Measurements from ENCODE around the gene FIG4. TPM values are rescaled to one million over a fixed set of nuclear protein-coding genes. Genes with fewer than 3 reads are reported as not detected.
"Not testable (repeated sequence)": the region's sequence is repeated elsewhere in the genome, so short reads cannot be mapped to it uniquely, and the experiment has no call there.

FIG4 gene
- polyA plus RNA-seq, 3 donors: 4.5 to 7.0 (median 7.0) TPM

DNA sequence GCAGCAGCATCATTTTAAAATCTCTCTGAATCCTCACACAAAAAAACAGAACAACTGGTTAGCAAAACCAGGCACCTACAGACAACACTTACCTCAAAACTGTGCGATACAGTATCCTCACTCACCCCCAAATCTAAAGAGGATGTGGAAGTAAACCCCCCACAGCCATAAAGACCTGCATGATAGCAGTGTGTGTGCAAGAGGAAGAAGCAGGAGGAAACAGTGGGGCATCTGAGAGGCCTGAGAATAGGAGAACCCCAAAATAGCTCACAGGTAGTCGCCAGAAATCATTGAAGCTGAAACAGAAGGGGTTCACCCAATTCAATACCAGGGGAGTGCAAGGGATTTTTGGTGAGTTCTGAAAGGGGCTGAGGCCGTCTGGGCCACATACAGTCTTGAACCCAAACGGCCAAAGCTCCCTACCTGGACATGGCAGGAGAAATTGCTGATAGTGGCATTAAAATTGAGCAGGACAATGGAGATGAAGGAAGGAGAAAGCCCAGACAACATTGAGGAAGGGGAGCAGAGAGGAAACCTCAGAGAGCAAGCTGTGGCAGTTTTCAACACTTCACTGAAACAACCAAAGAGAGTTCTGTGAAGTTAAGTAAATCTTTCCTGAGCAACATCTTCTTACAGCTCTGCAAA, 129.7 kb downstream of the FIG4 start:
- H3K27ac ChIP-seq (ENCODE audit: low read depth, low read length): no peak overlapping the region
- WGBS, 3 donors: 66 to 88% (median 68%) methylated on average over 4 of the region's 4 CpGs

DNA sequence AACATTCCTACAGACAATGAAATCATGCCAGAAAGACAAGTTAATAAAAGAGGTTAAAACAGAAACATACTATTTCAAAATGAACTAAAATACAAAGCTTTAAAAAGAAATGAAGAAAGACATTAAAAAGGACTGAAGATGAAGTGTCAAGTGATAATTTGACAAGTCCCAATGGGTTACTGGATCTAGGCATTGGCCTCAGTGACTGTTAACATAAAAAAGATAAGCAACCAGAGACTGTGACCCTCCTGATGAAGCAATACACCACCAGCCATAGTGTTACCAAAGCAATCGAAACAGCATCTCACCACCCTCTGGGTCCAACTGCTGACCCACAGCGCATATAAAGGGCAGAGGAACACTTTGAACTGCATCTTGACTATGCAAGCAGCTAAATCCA, 130.3 kb downstream of the FIG4 start:
- H3K27ac ChIP-seq (ENCODE audit: low read depth, low read length): no peak overlapping the region
- 59 to 90% (median 77%) methylated on average over 2 of the region's 2 CpGs for WGBS, 3 donors

DNA sequence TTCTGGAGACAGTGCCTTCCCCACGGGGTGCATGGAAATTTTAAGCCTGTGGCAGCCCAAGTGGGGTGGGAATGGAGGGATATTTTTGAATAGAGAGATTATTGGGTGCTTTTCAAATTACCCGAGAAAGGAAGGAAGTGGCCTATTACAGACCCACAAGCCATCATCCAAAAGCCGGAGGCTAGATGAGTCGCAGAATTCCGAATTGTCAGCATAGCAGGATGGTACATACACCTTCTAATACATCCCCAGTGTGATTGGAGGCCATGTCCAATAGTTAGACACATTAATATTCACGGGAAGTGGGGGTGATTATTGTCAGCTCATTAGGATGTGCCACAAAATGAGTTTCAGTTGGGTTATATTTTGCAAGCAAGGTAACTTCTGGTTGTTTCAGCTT, 133.0 kb downstream of the FIG4 start:
- 54 to 88% (median 61%) methylated on average over 6 of the region's 6 CpGs for WGBS, 3 donors
- no peak overlapping the region for H3K27ac ChIP-seq (ENCODE audit: low read depth, low read length)

DNA sequence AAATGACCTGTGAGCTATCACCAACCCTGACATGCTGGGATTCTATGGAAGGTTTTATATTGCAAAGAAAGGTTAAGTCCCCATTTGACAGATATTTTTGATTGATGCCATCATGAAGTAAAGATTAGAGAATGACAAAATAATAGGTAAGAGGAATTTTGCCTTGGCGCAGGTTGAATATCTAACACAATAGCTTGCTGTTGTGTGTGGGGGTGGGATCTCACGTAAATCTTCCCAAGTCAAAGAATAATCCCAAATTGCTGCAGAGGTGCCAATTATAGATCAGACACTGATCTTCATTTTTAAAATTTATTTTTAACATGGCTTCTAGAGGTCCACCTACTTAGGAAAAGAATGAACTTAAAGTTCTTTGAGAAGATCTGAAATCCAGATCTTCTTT, 135.5 kb downstream of the FIG4 start:
- WGBS, 3 donors: 94 to 100% (median 99%) methylated on average over 2 of the region's 2 CpGs
- H3K27ac ChIP-seq (ENCODE audit: low read depth, low read length): no peak overlapping the region

DNA sequence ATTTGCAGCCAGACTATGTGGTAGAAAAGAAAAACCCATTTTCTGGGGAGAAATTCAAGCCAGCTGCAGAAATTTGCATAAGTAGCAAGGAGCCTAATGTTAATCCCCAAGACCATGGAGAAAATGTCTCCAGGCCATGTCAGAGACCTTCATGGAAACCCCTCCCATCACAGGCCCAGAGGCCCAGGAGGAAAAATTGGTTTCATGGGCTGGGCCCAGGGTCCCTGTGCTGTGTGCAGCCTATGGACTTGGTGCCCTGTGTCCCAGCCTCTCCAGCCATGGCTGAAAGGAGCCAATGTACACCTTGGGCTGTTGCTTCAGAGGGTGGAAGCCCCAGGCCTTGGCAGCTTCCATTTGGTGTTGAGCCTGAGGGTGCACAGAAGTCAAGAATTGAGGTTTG, 140.3 kb downstream of the FIG4 start:
- H3K27ac ChIP-seq (ENCODE audit: low read depth, low read length): not testable (repeated sequence)

DNA sequence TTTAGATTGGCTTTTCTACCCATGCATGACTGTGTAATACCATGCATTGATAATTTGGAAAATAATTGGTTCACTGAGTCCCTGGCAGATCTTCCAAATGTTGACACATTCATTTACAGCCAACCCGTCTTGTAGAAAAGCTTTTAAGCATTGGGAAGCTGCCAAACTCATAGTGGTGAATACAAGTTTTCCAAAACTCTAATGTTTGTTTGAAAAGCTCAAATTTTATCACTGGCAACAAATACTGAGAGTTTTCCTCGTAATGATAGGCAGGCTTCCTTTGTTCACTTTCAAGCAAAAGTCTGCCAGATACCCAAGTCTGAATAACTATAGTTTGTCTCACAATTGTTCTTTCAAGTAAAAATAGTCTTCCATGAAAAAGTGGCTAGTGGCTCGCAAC, 143.0 kb downstream of the FIG4 start:
- H3K27ac ChIP-seq (ENCODE audit: low read depth, low read length): no peak overlapping the region
- WGBS, 3 donors: 44 to 59% (median 58%) methylated on average over 3 of the region's 3 CpGs

DNA sequence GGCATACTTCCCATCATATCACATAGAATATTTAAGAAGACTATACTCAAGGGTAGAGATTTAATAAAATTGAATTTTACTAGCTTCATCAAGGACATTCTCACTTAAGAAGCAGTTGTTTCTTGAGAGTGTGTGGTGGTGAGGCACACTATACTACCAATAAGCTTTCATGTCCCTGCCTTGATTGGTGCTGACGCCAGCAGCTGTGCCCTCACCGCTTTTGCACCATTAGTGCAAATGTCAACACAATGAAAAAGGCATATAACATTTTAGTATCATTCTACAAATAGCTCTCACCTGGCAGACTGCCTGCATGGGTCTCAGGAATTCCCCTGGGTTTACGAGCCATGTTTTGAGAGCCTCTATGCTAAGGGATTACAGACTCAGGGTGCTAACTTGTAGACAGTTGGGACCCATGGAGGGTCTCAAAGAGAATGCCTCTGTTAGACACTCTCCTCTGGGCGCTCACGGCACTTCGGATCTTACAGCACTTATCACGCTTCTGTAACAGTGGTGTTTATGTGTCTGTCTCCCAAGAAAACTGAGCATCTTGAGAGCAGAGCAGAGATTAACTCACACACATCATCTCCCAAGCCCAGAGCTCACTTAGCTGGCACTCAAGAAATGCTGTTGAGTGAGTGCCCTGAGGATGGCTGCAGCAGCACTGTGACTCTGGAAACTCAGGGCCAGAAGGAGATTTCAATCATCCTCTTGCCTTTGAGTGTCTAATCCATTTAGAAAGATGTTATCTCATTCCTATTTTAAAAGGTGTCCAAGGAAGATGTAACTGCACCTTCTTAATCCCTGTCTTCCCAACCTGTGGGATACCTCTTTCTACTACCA, 143.7 kb downstream of the FIG4 start:
- 81 to 84% (median 84%) methylated on average over 7 of the region's 7 CpGs for WGBS, 3 donors
- H3K27ac ChIP-seq (ENCODE audit: low read depth, low read length): no peak overlapping the region

DNA sequence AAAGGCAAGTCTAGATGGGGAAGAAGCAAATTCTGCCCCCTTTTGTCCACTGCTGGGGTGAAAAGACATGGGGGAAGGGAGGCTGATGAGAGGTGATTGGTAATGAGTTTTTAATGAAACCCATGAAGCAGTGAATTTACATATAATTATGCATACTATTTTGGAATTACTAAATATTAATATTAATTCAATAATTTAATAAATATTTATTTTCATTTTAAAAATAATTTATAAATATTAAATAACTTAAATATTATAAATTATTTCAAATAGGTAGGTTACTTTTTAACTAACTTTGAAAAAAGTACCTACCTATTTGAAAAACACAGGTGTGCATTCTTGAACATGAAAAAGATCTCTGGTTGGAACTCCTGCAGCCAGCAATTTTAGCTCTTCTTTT, 148.9 kb downstream of the FIG4 start:
- H3K27ac ChIP-seq (ENCODE audit: low read depth, low read length): no peak overlapping the region

DNA sequence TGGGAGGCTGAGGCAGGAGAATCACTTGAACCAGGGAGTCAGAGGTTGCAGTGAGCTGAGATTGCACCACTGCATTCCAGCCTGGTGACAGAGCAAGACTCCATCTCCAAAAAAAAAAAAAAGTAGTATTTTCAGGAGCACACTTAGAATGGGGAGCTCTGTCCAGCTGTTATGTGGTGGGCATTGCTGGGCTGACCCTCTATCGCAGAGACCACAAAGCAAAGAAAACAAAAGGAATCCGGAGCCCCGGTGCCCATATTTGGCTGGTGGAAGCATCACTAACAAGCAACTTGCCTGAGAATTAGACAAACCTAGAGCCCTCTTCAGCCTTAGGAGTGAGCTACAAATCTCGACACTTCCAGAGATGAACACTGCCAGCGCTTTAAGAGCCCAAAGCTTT, 149.7 kb downstream of the FIG4 start:
- 90 to 96% (median 93%) methylated on average over 5 of the region's 5 CpGs for WGBS, 3 donors
- H3K27ac ChIP-seq (ENCODE audit: low read depth, low read length): no peak overlapping the region

DNA sequence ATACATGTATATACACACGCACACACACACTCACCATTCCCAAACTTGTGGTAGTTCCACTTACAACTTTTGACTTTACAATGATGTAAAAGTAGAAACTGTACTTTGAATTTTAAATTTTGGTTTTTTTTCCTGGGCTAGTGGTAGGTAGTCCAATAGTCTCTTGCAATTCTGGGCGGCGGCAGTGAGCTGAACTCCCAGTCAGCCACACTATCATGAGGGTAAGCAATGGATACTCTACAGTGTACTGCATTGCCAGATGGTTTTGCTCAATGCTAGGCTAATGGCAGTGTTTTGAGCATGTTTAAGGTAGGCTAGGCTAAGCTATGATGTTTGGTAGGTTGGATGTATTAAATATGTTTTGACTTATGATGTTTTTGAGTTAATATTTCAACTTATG, 150.8 kb downstream of the FIG4 start:
- 92 to 96% (median 93%) methylated on average over 3 of the region's 3 CpGs for WGBS, 3 donors
- no peak overlapping the region for H3K27ac ChIP-seq (ENCODE audit: low read depth, low read length)

DNA sequence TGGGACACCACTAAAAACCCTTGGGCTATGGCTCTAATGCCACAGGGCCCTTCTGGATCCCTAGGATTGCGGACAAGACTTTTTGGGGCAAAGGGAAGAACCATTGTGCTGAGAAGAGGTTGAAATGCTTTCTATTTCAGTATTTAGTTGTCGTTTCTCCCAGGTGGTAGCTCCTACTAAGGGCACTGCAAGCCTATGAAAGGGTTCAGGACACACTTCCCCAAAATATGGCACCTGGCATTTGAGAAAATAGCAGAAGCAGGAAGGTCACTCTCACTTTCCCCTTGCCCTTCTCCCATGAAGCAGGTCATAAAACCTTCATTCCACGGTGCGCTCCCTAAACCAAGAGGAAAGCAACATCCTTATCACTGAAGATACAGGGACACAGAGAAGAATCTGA, 161.6 kb downstream of the FIG4 start:
- WGBS, 3 donors: 92 to 96% (median 93%) methylated on average over 4 of the region's 4 CpGs
- H3K27ac ChIP-seq (ENCODE audit: low read depth, low read length): no peak overlapping the region

DNA sequence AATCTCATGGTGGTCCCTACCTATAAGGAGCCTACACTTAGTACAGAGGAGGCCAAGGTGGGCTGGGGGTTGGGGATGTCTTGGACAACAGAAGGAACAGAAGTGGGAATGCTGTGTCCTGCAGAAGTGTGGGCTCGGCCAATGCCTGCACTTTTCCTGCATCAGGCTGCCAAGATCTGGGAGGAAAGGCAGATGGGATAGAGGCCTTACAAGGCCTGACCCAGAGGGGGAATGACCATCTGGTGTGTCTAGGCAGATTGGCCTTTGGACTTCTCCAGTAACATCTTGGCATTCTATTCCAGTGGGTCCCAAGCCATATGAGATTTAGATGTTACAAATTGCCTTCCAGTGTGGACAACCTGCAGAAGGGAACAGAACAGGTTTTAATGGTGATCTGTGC, 162.3 kb downstream of the FIG4 start:
- H3K27ac ChIP-seq (ENCODE audit: low read depth, low read length): no peak overlapping the region
- WGBS, 3 donors: 90 to 100% (median 95%) methylated on average over 1 of the region's 1 CpG

DNA sequence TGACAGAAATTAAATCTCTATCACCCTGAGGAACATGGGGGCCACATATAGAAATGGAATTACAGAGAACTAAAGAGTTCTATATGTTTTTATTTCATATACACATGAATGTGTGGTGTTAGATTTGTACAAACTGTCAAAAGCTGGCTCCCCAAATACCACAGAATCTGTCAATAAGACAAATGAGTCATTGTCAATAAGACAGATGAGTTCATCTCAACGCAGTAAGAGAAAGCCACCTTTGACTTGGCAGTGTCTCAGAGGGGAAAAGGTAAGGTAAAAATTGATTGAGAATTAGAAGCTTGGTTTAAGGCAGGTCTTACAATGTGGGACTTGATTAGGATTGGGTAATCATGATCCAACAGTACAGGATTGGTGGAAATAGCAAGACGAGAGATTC, 162.9 kb downstream of the FIG4 start:
- H3K27ac ChIP-seq (ENCODE audit: low read depth, low read length): no peak overlapping the region
- 88 to 93% (median 91%) methylated on average over 2 of the region's 2 CpGs for WGBS, 3 donors

DNA sequence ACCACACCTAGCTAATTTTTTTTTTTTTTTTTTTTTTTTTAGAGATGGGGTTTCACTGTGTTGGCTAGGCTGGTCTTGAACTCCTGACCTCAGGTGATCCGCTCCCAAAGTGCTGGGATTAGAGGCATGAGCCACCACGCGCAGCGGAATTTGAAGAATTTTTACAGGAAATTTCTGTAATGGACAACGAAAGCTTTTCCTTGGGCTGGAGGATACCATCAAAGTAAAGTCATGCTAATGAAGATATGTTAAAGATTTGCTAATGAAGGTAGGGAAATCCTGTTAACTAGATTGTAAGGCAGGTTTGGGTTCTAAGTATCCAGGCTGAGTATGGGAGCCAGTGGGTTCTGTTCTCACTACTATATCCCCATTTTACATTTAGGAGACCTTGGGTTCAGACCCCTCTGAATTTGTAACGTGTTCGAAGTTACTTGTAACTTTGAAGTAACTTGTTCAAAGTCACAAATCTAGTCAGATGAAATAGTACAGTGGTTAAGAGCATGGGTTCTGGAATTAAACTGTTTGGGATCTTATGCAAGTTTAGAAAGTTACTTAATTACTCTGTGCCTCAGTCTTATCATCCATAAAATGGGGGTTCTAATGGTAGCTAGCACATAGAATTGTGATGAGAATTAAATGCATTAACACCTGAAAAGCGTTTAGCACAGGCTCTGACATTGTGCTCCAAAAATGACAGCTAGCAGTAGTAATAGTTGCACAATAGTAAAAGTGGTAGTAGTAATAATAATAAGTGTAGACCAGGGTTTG, 163.6 kb downstream of the FIG4 start:
- H3K27ac ChIP-seq (ENCODE audit: low read depth, low read length): no peak overlapping the region
- 85 to 88% (median 86%) methylated on average over 8 of the region's 8 CpGs for WGBS, 3 donors

DNA sequence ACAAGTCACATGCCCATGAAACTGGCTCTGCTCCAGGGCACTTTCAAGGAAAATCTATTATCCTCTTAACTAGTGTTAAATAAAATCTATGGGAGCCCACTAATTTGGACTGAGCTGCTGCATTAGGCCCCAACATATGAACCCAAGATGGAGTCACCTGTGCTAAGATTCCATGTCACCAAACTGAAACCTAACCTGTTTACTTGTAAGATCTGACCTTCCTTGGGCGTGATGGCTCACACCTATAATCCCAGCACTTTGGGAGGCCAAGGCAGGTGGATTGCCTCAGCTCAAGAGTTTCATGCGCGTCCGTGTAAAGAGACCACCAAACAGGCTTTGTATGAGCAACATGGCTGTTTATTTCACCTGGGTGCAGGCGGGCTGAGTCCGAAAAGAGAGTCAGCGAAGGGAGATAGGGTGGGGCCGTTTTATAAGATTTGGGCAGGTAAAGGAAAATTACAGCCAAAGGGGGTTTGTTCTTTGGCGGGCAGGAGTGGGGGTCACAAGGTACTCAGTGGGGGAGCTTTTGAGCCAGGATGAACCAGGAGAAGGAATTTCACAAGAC, 164.5 kb downstream of the FIG4 start:
- 90 to 94% (median 93%) methylated on average over 9 of the region's 9 CpGs for WGBS, 3 donors
- H3K27ac ChIP-seq (ENCODE audit: low read depth, low read length): not testable (repeated sequence)

DNA sequence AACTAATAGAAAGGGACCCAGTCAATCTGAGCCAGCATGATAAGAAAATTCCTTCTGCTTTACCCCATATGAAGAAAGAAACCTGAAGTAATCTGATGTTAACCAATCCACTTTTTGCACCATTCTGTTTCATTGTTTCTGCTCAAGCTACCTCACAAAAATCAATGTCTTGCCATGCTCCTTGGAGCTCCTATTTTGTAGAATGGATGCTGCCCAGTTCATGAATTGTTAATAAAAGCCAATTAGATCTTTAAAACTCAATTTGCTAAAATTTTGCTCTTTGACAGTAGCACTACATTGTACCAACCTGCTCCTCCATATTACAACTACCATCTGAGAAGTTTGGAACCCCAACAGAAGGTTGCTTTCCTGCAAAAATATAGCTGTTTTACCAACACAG, 170.8 kb downstream of the FIG4 start:
- no peak overlapping the region for H3K27ac ChIP-seq (ENCODE audit: low read depth, low read length)

DNA sequence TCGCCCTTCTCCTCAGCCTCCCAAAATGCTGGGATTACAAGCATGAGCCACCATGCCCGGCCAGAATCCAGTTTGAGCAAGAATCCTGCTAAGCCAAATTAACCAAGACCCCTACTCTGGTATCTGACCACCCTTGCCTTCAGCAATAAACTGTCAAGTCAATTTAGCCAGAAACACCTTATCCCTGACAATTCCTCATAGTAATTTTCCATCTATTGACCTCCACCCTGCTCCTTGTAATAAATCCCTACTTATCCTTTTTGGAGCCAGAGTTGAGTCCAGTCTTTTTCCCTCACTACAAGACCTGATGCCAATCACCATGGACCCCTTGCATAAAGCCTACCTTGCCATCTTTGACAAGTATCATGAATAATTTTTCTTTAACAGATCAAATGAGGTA, 173.0 kb downstream of the FIG4 start:
- H3K27ac ChIP-seq (ENCODE audit: low read depth, low read length): no peak overlapping the region
- 78 to 95% (median 90%) methylated on average over 2 of the region's 2 CpGs for WGBS, 3 donors

DNA sequence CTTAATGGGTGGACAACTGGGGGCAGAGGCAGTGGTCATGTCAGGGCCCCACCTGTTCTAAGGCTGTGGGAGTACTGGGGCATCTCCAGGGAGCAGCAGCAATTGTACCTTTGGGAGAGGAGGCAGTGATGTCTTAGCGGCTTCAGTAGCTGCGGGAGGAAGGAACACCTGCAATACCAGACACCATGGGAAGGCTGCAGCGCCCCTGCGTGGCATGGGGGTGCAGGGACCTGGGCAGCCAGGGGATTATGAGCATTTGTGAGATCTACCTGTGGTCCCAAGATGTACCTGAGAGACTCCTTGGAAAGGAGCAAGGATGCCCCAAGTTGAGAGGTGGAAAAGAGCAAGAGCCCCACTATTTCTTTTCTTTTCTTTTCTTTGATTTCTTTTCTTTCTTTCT, 174.9 kb downstream of the FIG4 start:
- WGBS, 3 donors: 57 to 85% (median 64%) methylated on average over 4 of the region's 4 CpGs
- H3K27ac ChIP-seq (ENCODE audit: low read depth, low read length): no peak overlapping the region
